A204.1 (cell line): ENCODE results near the gene CACNB3.
A peak's percentile ranks its signal among the peaks of the same experiment; 100 is the strongest.
"Not testable (repeated sequence)": the region's sequence is repeated elsewhere in the genome, so short reads cannot be mapped to it uniquely, and the experiment has no call there.

Experiments
- FAIRE-seq: peaks from 2 replicates; lab custom pipeline; 2012; peaks lifted over from hg19 to GRCh38; lab: Jason Lieb, UNC

CACNB3 gene

DNA sequence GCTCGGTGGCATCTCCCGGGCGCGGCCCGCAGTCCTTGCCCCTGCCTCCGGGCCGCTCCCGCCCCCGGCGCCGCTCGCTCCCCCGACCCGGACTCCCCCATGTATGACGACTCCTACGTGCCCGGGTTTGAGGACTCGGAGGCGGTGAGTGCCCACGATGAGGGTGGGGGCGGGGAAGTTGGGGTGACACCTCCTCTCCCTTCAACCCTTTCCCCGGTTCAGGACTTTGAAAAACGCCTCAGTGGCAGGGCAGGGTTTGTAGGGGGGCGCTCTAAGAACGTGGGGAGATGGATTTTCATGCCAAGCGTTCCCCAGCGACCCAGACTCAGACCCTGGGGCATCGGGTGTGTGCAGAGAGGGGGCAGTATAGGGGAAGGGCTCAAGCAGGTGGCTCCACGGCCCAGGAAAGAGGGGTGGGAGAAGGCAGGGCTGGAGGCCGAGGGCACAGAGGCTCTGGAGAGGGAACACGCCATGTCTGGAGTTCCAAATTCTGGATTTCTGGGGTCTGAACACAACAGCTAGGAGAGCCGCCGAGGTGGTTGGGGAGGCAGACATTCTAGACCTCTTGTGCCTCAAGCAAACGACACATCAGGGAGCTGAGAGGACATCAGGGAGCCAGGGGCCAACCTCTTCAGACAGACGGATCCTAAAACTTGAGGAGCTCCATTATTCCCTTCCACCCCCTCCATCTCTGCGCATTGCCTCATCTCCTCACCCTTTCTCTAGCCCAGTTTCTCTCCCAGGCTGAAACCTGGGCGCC lies 715 bp downstream of the CACNB3 start:
- no peak for FAIRE-seq

DNA sequence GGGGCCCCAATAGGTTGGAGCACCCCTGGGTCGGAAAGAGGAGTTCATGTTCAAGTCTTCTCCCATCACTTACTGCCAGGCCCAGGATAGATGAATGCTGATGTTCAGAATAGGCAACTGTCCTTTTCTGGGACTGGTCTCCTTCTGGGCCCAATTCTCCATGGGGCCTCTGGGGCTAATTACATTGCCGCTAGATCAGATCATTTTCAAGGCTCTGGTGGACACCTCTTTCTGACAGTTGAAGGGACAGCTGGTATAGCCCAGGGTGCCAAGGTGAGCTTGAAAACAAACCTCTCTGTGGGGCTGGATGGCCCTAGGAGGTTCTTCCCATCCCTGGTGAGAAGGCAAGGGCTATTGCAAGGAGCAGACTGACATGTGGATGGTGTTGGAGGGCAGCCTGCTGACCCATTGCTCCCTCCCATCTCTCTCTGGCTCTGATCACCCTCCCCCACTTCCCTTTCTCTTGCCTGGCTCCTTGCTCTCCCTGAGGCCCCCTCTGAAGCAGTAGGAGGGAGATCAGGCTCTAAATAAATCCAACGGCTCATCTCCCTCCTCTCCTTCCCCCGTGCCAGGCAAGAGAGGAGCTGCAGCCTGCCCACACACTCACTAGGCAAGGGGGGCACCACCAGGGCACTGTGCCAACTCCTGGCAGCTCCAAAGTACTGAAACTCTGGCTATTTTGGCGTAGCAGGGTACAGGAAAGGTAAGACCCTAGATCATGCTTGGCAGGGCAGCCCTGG lies 1.9 kb downstream of the CACNB3 start:
- FAIRE-seq = no peak

DNA sequence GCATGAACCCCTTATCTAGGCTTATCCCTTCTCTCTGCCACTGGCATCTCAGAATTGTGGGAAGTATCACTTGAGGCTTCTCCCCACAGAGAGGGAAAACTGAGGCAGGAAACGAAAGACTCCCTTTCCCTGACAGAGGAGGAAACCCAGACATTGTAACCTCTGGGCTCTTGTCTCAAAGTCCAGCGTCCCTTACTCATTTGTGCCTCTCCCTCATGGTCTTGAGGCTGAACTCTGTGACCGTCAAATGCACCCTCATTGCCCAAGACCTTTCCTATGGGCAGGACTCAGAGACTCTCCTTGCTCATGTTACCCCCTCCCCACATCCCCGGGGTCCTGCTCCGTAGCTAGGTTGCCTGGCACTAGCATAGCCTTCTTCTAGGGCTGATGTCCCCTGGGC lies 3.8 kb downstream of the CACNB3 start:
- FAIRE-seq = no peak

DNA sequence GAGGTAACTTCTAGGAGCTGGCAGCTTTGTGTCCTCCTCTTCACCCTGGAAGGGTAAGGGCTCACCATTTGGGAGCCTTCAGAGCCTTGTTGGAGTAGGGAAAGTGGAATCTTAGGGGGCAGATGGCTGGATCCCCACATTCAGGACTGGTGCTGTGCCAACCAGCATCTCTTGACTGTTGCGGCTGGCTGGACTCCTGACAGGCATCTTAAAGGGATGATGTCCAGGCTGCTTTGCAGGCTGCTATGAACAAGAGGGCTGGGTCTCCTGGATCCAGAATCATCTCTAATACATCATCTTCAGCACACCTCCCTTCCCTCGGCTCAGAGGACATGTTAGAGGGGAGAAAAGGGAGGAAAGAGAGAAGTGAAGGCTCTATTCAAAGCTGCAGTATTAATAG lies 4.4 kb downstream of the CACNB3 start:
- no peak for FAIRE-seq

DNA sequence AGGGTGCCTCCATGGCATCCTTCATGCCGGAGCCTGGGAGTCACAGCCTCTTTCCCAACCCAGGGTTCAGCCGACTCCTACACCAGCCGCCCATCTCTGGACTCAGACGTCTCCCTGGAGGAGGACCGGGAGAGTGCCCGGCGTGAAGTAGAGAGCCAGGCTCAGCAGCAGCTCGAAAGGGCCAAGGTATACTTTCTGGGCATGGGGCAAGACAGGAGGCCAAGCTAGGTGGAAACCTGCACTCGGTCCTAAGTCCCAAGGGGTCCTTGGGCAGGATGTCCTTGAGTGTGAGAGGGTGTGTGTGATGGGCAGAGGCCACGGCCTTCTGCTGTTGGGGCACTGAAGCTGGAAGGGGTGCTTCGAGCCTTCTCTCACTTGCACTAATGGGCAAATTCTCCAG lies 5.0 kb downstream of the CACNB3 start:
- FAIRE-seq = no peak

DNA sequence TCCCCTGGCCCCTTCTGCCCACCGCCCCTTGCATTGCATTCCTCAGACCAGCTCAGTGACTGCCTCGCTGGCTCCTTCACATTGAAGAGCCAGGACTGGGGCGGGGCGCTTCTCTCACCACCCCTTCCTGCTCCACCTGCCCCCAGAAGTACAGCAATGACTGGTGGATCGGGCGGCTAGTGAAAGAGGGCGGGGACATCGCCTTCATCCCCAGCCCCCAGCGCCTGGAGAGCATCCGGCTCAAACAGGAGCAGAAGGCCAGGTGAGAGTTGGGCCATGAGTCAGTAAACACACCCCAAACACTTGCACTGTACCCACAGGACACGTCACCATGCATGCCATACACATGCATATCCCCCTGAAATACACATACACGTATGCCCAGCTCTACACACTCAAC lies 5.8 kb downstream of the CACNB3 start:
- no peak for FAIRE-seq

DNA sequence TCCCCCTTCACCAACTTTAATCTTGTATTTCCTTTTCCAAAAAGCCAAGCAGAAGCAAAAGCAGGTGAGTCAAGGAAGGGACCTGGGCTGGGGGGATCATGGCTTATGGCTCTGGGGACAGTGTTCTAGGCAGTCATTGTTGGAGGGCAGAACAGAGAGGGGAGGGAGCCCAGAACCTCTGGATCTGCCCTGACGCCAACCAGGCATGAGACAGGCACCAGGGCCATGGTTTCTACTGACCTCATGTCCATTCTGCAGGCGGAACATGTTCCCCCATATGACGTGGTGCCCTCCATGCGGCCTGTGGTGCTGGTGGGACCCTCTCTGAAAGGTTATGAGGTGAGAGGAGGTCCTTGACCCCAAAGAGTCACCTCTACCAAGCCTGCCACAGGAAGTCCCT lies 6.6 kb downstream of the CACNB3 start:
- FAIRE-seq = no peak

DNA sequence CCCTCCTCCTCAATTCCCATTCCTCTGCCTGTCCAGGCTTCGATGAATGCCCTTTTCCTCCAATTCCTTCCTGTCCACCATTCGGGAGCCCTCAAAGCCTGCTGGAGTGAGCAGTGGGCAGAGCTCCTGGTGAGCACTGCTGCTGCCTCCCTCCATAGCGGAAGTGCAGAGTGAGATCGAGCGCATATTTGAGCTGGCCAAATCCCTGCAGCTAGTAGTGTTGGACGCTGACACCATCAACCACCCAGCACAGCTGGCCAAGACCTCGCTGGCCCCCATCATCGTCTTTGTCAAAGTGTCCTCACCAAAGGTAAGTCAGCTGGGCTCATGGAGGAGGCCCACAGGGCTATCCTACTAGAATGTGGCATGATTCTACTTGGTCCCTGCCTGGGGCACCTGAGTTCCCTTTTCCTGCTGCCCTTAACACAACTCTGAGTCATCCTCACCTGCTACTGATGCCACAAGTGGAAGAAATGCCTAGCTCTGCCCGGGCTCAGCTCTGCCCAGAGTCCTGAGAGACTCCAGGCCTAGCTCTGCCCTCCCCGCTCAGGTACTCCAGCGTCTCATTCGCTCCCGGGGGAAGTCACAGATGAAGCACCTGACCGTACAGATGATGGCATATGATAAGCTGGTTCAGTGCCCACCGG lies 8.0 kb downstream of the CACNB3 start:
- no peak for FAIRE-seq

DNA sequence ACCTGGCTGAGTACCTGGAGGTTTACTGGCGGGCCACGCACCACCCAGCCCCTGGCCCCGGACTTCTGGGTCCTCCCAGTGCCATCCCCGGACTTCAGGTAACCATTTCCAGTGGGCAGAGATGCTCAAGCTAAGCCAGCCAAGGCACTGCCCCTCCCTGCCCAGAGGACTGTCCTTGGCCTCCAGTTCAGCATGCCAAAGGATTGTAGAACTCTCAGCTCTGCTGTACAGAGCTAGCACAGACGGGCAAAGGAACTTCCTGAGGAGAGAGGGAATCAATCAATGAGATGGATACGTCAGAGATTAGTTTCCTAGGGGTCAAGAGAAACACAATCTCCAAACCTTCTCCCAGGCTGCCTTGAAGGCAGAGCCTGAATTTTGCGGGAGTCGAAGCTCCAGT lies 8.7 kb downstream of the CACNB3 start:
- no peak for FAIRE-seq

DNA sequence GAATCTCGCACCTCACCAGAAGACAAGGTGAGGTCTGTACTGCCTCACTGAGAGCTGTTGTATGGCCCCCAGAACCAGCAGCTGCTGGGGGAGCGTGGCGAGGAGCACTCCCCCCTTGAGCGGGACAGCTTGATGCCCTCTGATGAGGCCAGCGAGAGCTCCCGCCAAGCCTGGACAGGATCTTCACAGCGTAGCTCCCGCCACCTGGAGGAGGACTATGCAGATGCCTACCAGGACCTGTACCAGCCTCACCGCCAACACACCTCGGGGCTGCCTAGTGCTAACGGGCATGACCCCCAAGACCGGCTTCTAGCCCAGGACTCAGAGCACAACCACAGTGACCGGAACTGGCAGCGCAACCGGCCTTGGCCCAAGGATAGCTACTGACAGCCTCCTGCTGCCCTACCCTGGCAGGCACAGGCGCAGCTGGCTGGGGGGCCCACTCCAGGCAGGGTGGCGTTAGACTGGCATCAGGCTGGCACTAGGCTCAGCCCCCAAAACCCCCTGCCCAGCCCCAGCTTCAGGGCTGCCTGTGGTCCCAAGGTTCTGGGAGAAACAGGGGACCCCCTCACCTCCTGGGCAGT lies 9.3 kb downstream of the CACNB3 start:
- FAIRE-seq = no peak

DNA sequence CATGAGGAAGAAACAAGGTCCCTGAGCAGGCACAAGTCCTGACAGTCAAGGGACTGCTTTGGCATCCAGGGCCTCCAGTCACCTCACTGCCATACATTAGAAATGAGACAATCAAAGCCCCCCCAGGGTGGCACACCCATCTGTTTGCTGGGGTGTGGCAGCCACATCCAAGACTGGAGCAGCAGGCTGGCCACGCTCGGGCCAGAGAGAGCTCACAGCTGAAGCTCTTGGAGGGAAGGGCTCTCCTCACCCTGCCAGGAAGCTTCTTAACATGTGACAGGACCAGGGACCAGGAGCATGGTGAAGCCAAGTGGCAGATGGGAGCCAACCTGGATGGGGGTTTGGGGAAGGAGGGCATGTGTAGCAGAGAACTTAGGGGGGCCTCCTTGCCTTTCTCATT lies 10.0 kb downstream of the CACNB3 start:
- FAIRE-seq = no peak

DNA sequence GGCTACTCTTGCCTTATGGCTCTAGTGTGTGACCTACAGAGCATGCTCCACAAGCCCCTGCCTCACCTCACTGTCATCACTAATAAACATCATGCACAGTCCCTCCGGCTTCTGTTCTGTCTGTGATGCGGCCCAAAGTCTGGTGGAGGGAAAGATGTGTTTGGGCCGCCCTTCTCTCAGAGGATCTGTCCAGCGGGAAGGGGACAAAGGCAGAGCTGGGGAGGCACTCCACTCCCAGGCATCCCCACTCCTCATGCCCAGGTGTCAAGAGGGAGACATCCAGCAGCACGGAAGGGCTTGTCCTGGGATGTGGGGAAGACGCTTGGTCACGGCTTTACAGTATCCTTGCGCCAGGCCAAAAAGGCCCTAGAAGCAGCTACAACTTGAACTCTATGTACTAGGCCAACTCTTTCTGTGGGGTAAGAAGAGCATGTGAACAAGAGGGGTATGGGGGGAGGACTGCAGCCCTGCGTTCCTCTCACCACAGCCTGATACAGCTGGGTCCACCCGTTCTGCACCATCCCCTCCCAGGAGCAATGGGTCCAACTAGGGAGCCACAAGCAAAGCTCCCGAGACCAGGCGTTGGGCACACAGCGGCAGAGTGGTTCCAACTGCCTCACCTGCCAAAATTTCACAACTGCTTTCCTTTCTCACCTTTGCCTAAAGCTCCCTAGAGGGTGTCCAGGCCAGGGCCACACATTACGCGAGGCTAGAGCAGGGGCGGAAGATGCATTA lies 10.7 kb downstream of the CACNB3 start:
- no peak for FAIRE-seq

DNA sequence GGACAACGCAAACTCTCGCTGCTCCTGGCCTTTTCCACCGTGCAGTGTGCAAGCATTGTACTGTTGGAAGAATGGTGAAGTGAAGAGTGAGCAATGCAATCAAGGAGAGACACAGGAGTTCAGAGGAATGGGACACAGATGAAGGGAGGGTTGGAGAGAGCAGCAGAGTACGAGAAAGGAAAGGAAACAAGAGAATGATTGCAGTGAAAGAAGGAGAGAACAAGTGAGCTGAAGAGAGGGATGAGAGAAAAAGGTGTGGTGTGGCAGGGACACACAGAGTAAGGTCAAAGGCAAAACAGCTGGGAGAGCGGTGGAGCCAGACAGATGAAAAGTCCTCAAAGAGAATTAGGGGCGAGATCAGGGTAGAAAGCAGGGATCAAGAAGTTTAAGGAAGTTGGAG lies 13.0 kb downstream of the CACNB3 start:
- FAIRE-seq = no peak

DNA sequence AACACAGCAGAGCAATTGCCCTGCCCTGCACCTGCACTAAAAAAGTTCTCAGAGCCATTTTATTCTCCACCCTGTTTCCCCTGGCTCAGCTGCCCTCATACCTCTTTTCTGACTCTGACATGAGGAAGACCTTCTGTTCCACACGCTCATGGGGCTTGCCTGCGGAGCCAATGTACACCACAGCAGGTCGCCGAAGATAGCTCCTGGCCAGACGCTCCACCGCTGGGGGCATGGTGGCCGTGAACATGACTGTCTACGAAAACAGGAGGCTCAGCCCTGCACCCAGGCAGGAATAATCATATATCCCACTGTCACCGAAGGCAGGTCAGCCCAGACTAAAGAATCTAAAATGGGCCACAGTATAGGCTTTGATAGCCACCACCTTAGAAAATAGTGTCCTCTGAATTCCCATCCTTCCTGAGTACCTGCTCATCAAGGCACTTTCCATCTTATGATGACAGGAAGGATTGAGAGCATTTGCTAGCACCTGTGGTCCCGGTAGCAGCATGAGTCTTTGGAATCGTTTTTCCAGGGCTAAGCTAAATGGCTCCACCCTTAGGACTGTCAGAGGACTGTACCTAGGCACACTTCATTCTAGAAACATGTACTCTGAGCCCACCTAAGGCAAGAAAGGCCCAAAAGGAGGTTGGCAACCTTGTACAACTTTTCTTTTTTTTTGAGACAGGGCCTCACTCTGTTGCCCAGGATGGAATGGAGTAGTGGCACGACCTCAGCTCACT lies 14.2 kb downstream of the CACNB3 start:
- no peak for FAIRE-seq

DNA sequence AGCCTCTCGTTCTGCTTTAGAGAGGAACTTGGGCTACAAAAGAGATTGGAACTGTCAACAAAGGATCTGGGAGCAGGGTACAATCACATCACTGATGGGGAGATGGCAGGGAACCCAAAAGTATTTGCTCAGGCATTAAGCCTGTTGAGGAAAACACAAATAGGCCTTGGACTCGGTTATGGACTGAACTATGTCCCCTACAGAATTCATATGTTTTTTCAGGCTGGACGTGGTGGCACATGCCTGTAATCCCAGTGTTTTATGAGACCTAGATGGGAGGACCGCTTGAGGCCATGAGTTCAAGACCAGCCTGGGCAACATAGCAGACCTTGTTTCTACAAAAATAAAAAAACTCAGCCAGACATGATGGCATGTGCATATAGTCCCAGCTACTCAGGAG lies 19.8 kb downstream of the CACNB3 start:
- FAIRE-seq = no peak

DNA sequence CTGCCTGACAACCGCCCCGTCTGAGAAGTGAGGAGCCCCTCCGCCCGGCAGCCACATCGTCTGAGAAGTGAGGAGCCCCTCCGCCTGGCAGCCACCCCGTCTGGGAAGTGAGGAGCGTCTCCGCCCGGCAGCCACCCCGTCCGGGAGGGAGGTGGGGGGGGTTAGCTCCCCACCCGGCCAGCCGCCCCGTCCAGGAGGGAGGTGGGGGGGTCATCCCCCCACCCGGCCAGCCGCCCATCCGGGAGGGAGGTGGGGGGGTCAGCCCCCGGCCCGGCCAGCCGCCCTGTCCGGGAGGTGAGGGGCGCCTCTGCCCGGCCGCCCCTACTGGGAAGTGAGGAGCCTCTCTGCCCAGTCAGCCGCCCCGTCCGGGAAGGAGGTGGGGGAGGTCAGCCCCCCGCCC lies 23.7 kb downstream of the CACNB3 start:
- not testable (repeated sequence) for FAIRE-seq

DNA sequence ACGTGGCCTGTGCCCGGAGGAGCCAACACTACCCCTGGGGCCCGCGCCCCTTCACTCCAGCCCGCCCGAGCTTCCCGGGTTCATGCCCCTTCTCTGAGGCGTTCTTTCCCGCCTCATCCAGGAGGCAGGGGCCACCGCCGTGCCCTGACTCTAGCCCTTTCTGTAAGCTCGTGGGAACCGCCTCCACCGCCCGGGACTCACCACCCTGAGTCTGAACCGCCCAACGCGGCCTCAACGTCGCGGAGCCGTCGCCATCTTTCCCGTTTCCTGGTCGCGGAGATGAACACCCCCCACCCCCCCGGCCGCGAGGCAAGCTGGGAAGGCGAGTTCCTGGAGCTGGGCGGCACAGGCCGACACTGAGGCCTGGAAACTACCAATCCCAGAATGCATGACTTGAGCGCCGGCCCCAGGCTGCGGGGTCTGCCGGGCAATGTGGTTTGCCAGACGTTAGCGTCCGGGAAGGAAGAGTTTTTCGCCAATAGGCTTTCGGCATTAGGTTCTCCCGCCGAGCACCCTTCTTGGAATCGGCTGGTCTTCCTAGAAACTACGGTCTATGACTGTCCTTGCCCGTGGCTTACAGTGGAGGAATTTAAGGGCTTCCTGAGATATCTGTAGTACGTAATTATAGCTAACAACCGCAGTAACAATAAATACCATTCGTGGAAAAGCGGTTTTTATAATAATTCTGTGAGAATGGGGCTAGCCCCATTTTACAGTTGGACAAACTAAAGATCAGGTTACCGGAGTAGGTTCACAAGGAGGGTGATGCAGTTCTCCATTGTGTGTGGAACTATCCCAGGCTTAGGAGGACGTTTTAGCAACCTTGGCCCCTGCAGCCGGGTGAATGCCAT lies 33.8 kb downstream of the CACNB3 start, which contains the start of gene DDX23:
Gene DDX23 (minus strand): TSS at position 281 of the 851 bp plus-strand sequence. CDS start 6,381 bp downstream, outside the sequence.
- peak; percentile 92 for FAIRE-seq

DNA sequence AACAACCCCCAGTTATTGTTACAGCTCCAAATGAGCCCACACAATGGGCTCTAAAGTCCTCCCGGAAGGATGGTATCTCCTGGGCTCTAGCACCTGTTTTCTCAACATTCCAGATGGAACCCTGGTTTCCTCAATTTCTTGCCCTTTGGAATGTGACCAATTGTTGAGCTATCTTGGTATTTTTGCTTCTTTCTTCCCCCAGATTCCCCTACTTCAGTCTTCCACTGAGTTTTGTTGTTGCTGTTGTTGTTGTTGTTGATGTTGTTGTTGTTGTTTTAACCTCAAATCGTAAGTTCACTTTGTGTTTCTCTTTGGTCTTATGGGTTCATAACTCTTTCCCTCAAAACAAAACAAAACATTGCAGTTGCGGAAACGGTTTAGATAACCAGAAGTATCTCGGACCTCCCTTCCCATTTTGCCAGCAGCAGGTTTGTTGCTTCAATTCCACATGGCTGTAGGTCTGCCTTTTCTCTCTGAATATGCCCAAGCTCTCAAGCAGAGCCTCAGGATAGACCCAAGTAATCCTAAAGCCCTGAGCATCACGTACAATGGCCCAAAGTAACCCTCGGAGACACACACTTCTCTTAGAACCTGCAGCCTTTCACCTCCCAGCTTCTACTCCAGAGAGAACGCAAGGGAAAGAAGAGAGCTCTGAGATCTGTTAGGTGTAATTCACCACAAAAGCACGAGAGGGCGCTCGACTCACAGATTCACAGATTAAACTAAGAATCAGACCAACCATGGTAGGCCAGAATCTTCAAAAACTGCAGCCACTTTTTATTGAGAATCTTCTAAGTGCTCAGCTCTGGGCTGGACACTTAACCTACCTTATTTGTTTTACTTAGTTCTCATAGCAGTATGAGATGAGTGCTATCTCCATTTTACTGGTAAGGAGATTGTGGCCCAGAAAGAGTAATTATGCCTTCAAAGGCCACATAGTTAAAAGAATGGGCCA lies 34.7 kb downstream of the CACNB3 start:
- peak; percentile 84 for FAIRE-seq

DNA sequence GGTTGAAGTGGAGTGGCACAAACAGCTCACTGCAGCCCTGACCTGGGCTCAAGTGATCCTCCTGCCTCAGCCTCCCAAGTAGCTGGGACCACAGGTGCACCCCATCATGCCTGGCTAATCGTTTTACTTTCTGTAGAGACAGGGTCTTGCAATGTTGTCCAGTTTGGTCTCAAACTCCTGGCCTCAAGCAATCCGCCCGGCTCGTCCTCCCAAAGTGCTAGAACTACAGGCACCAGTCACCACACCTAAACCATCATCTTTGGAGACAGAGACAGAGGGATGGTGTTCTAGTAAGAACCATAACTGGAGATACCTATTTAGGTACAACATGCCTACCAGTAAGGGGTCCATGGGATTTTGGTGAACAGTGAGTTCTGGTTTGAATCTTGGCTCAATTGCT lies 36.2 kb downstream of the CACNB3 start:
- FAIRE-seq = no peak
